HepG2 (cell line): Measurements from ENCODE around the gene SLC6A12. TPM values are rescaled to one million over a fixed set of nuclear protein-coding genes. Genes with fewer than 3 reads are reported as not detected.

ENCODE experiments used
- CBFB ChIP-seq: sonication (generic); formaldehyde crosslinking; IDR thresholded peaks from 2 replicates; pipeline ENCODE4 v1.4.0; 2020; ENCODE audit warnings: missing genetic modification reagents
- FOXC1 ChIP-seq: sonication (generic); formaldehyde crosslinking; IDR thresholded peaks from 2 replicates; pipeline ENCODE4 v1.8.0; 2022; ENCODE audit warnings: mild to moderate bottlenecking, missing genetic modification reagents, borderline replicate concordance
- FOXO1 ChIP-seq: sonication (generic); formaldehyde crosslinking; IDR thresholded peaks from 2 replicates; pipeline ENCODE4 v1.4.0; 2020; ENCODE audit warnings: missing genetic modification reagents
- NFE2L2 ChIP-seq: fragments of 150-350 bp; IDR thresholded peaks from 2 replicates; pipeline ENCODE4 v1.6.1; 2014; ENCODE audit warnings: low read length
- PHF8 ChIP-seq: sonication (generic); formaldehyde crosslinking; IDR thresholded peaks from 2 replicates; pipeline ENCODE4 v1.5.0; 2020; ENCODE audit warnings: missing genetic modification reagents
- SNAPC2 ChIP-seq: sonication (generic); formaldehyde crosslinking; IDR thresholded peaks from 2 replicates; pipeline ENCODE4 v1.8.1; 2022; ENCODE audit warnings: mild to moderate bottlenecking, missing genetic modification reagents
- ZNF552 ChIP-seq: sonication (generic); formaldehyde crosslinking; IDR thresholded peaks from 2 replicates; pipeline ENCODE4 v1.9.0; 2022; ENCODE audit warnings: missing genetic modification reagents, mild to moderate bottlenecking, borderline replicate concordance
- ZNF776 ChIP-seq: sonication (generic); formaldehyde crosslinking; IDR thresholded peaks from 2 replicates; pipeline ENCODE4 v1.4.0; 2020; ENCODE audit warnings: mild to moderate bottlenecking, missing genetic modification reagents
- polyA plus RNA-seq, 8 experiments: library from polyadenylated mRNA; depleted of rRNA in 3 of 8; stranded (reverse) in 7 of 8; unstranded in 1 of 8; fragments of >200 nt; fragmentation: Illumina TruSeq in 4 of 8; extraction: Trizol in 4 of 8; gene quantifications; 2 replicates each; pipeline versions ENCODE4 v1.2.1 to v1.2.3, GENCODE V29; 2011 to 2016; ENCODE audit warnings: low read depth in 4 of 8, missing spikeins in 1 of 8, mixed read lengths in 1 of 8; ENCODE audit not compliant: insufficient read depth in 1 of 8
- total RNA-seq, 5 experiments: library from RNA; depleted of rRNA; stranded (reverse); fragments of >200 nt; fragmentation: Illumina TruSeq; extraction: Trizol; gene quantifications; 2 replicates each; pipeline ENCODE4 v1.2.3, GENCODE V29; 2016; ENCODE audit warnings: low read depth in 1 of 5
- TF ChIP-seq, protein P1 (sequence below): sonication (generic); formaldehyde crosslinking; IDR thresholded peaks from 2 replicates; pipeline ENCODE4 v1.5.0; 2020; ENCODE audit warnings: mild to moderate bottlenecking, missing genetic modification reagents
- TF ChIP-seq, protein P2 (sequence below), 2 experiments: IDR thresholded peaks; 2 replicates each; pipeline ENCODE4 v1.6.1; 2011 to 2012; ENCODE audit warnings: low read length in 2 of 2, borderline replicate concordance in 1 of 2, low read depth in 1 of 2, mild to moderate bottlenecking in 1 of 2, moderate library complexity in 1 of 2
- TF ChIP-seq, protein P3 (sequence below): sonication (generic); formaldehyde crosslinking; IDR thresholded peaks from 2 replicates; pipeline ENCODE4 v1.8.0; 2023; ENCODE audit warnings: mild to moderate bottlenecking, missing genetic modification reagents
- TF ChIP-seq, protein P4 (sequence below): sonication (generic); formaldehyde crosslinking; IDR thresholded peaks from 2 replicates; pipeline ENCODE4 v1.4.0; 2020; ENCODE audit warnings: mild to moderate bottlenecking, missing genetic modification reagents

SLC6A12 gene
- total and polyA plus RNA-seq, 2 of the 13 experiments (the other 11 are each of a cell fraction or from before 2014, with no cell fraction given) = 3.7 to 18.8 TPM

DNA sequence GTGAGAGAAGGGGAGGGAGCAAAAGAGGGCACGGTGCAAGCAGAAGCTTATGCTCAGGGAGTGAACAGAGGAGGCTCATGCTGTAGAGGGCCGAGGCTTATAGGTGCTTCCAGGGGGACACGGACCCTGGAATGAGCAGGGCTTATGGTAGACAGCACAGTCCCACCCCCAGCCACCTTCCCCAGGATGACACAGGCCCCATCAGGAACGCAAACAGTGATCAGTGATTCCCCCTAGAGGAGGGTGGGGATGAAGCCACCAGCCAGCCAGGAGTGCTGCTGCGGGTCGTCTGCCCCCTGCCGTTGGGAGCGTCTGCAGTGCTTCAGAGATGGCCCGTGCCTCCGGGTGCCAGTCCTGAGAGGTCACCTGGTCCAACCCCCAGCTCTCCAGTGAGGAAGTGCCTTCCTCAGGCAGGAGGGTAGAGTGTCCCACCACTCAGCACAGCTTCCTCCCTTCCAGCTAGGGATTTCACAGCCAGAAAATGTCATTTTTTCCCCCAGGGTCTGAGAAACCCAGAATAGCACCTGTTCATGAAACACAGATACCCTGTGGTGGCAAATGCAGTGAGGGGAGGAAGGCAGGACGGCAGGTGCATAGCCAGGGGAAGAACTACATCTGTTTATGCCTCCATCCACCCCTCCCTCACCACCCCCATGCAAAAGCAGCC, 60.7 kb downstream of the SLC6A12 start (continued):
- TF ChIP-seq, protein P1, sequence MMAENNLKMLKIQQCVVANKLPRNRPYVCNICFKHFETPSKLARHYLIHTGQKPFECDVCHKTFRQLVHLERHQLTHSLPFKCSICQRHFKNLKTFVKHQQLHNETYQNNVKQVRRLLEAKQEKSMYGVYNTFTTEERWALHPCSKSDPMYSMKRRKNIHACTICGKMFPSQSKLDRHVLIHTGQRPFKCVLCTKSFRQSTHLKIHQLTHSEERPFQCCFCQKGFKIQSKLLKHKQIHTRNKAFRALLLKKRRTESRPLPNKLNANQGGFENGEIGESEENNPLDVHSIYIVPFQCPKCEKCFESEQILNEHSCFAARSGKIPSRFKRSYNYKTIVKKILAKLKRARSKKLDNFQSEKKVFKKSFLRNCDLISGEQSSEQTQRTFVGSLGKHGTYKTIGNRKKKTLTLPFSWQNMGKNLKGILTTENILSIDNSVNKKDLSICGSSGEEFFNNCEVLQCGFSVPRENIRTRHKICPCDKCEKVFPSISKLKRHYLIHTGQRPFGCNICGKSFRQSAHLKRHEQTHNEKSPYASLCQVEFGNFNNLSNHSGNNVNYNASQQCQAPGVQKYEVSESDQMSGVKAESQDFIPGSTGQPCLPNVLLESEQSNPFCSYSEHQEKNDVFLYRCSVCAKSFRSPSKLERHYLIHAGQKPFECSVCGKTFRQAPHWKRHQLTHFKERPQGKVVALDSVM (CRISPR knock-in tag) = no peak
- no peak for TF ChIP-seq PHF8 (CRISPR knock-in tag)
- TF ChIP-seq, protein P2, sequence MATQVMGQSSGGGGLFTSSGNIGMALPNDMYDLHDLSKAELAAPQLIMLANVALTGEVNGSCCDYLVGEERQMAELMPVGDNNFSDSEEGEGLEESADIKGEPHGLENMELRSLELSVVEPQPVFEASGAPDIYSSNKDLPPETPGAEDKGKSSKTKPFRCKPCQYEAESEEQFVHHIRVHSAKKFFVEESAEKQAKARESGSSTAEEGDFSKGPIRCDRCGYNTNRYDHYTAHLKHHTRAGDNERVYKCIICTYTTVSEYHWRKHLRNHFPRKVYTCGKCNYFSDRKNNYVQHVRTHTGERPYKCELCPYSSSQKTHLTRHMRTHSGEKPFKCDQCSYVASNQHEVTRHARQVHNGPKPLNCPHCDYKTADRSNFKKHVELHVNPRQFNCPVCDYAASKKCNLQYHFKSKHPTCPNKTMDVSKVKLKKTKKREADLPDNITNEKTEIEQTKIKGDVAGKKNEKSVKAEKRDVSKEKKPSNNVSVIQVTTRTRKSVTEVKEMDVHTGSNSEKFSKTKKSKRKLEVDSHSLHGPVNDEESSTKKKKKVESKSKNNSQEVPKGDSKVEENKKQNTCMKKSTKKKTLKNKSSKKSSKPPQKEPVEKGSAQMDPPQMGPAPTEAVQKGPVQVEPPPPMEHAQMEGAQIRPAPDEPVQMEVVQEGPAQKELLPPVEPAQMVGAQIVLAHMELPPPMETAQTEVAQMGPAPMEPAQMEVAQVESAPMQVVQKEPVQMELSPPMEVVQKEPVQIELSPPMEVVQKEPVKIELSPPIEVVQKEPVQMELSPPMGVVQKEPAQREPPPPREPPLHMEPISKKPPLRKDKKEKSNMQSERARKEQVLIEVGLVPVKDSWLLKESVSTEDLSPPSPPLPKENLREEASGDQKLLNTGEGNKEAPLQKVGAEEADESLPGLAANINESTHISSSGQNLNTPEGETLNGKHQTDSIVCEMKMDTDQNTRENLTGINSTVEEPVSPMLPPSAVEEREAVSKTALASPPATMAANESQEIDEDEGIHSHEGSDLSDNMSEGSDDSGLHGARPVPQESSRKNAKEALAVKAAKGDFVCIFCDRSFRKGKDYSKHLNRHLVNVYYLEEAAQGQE (IDR thresholded peaks at IDR 0.05; ENCODE audit: borderline replicate concordance in 1 of 2, low read depth in 1 of 2, low read length in 2 of 2) = peak in 1 of 2 experiments; percentile 44; a peak in 1 of 4 replicates
- no peak for TF ChIP-seq NFE2L2
- TF ChIP-seq SNAPC2 = 0 out of 2 replicates have a peak, but pooled peaks have one; percentile 44
- no peak for TF ChIP-seq ZNF552 (CRISPR knock-in tag)
- no peak for TF ChIP-seq ZNF776
- TF ChIP-seq, protein P3, sequence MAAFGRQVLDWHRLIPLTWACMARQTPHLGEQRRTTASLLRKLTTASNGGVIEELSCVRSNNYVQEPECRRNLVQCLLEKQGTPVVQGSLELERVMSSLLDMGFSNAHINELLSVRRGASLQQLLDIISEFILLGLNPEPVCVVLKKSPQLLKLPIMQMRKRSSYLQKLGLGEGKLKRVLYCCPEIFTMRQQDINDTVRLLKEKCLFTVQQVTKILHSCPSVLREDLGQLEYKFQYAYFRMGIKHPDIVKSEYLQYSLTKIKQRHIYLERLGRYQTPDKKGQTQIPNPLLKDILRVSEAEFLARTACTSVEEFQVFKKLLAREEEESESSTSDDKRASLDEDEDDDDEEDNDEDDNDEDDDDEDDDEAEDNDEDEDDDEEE (CRISPR knock-in tag) = no peak
- TF ChIP-seq, protein P4, sequence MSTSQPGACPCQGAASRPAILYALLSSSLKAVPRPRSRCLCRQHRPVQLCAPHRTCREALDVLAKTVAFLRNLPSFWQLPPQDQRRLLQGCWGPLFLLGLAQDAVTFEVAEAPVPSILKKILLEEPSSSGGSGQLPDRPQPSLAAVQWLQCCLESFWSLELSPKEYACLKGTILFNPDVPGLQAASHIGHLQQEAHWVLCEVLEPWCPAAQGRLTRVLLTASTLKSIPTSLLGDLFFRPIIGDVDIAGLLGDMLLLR = no peak
- no peak for TF ChIP-seq FOXC1 (CRISPR knock-in tag)
- no peak for TF ChIP-seq CBFB (CRISPR knock-in tag)
- TF ChIP-seq FOXO1 (CRISPR knock-in tag) = no peak
- TF ChIP-seq, all 625 proteins: peak for 93
